Activated naive CD4-positive, alpha-beta T cell treated with anti-CD3 and anti-CD28 coated beads, Interleukin-2, amount 50 U/mL, for 24 hours (primary cell): ENCODE measurements around the gene NTSR1.

Experiments used
- H3K27ac Mint-ChIP-seq: one replicate; pipeline ENCODE4 v1.8.0; 2021; ENCODE audit warnings: mild to moderate bottlenecking, mixed read lengths
- H3K27me3 Mint-ChIP-seq: one replicate; pipeline ENCODE4 v1.8.0; 2021; ENCODE audit warnings: mixed read lengths
- H3K36me3 Mint-ChIP-seq: one replicate; pipeline ENCODE4 v1.8.0; 2021; ENCODE audit warnings: mixed read lengths
- H3K4me1 Mint-ChIP-seq: one replicate; pipeline ENCODE4 v1.8.0; 2021; ENCODE audit warnings: mixed read lengths
- H3K4me3 Mint-ChIP-seq: one replicate; pipeline ENCODE4 v1.8.0; 2021; ENCODE audit warnings: mild to moderate bottlenecking, mixed read lengths
- H3K9me3 Mint-ChIP-seq: one replicate; pipeline ENCODE4 v1.8.0; 2021; ENCODE audit warnings: mixed read lengths

NTSR1 gene

GRCh38 chr20:62754122-62754990 is 45.7 kb downstream of the NTSR1 start:
- H3K4me3 Mint-ChIP-seq, result no peak overlapping the region
- H3K9me3 Mint-ChIP-seq, result no peaks in the 10 kb centered on the region
- peaks cover 2% of the 10 kb centered on the region for H3K27me3 Mint-ChIP-seq
- H3K36me3 Mint-ChIP-seq, result no peaks in the 10 kb centered on the region
- no peaks in the 10 kb centered on the region for H3K4me1 Mint-ChIP-seq
- H3K27ac Mint-ChIP-seq, result no peak overlapping the region

GRCh38 chr20:62754991-62755356 is 46.3 kb downstream of the NTSR1 start:
- no peak overlapping the region for H3K4me3 Mint-ChIP-seq
- H3K4me1 Mint-ChIP-seq, result no peaks in the 10 kb centered on the region
- H3K27ac Mint-ChIP-seq, result no peak overlapping the region
- no peaks in the 10 kb centered on the region for H3K36me3 Mint-ChIP-seq
- peaks cover 2% of the 10 kb centered on the region for H3K27me3 Mint-ChIP-seq
- H3K9me3 Mint-ChIP-seq, result no peaks in the 10 kb centered on the region

GRCh38 chr20:62755817-62756724 is 47.4 kb downstream of the NTSR1 start:
- no peak overlapping the region for H3K27ac Mint-ChIP-seq
- H3K4me3 Mint-ChIP-seq, result no peak overlapping the region
- no peaks in the 10 kb centered on the region for H3K4me1 Mint-ChIP-seq
- H3K36me3 Mint-ChIP-seq, result no peaks in the 10 kb centered on the region
- H3K9me3 Mint-ChIP-seq, result no peaks in the 10 kb centered on the region
- H3K27me3 Mint-ChIP-seq, result peaks cover 2% of the 10 kb centered on the region

- Mint-ChIP-seq H3K4me3 (no peak overlapping the region), H3K9me3 (no peaks in the 10 kb centered on the region), H3K27ac (no peak overlapping the region), H3K4me1 (no peaks in the 10 kb centered on the region), H3K36me3 (no peaks in the 10 kb centered on the region), H3K27me3 (peaks cover 2% of the 10 kb centered on the region)
Measured at GRCh38 chr20:62758226-62758912, 49.7 kb downstream of the NTSR1 start.

GRCh38 chr20:62759981-62760431 is 51.4 kb downstream of the NTSR1 start:
- Mint-ChIP-seq H3K4me1 (no peaks in the 10 kb centered on the region), H3K4me3 (no peak overlapping the region), H3K27ac (no peak overlapping the region), H3K36me3 (no peaks in the 10 kb centered on the region), H3K27me3 (peaks cover 2% of the 10 kb centered on the region), H3K9me3 (no peaks in the 10 kb centered on the region)

- H3K9me3 Mint-ChIP-seq, result no peaks in the 10 kb centered on the region
- no peak overlapping the region for H3K27ac Mint-ChIP-seq
- H3K36me3 Mint-ChIP-seq, result no peaks in the 10 kb centered on the region
- H3K27me3 Mint-ChIP-seq, result peaks cover 2% of the 10 kb centered on the region
- no peak overlapping the region for H3K4me3 Mint-ChIP-seq
- H3K4me1 Mint-ChIP-seq, result no peaks in the 10 kb centered on the region
Measured at GRCh38 chr20:62760471-62760855, 51.8 kb downstream of the NTSR1 start.

GRCh38 chr20:62760856-62761758 is 52.5 kb downstream of the NTSR1 start:
- no peaks in the 10 kb centered on the region for H3K9me3 Mint-ChIP-seq
- no peak overlapping the region for H3K4me3 Mint-ChIP-seq
- no peak overlapping the region for H3K27ac Mint-ChIP-seq
- H3K36me3 Mint-ChIP-seq, result no peaks in the 10 kb centered on the region
- H3K27me3 Mint-ChIP-seq, result no peaks in the 10 kb centered on the region
- no peaks in the 10 kb centered on the region for H3K4me1 Mint-ChIP-seq

GRCh38 chr20:62761759-62762131 is 53.1 kb downstream of the NTSR1 start:
- no peaks in the 10 kb centered on the region for H3K4me1 Mint-ChIP-seq
- H3K9me3 Mint-ChIP-seq, result no peaks in the 10 kb centered on the region
- H3K4me3 Mint-ChIP-seq, result no peak overlapping the region
- no peaks in the 10 kb centered on the region for H3K36me3 Mint-ChIP-seq
- H3K27me3 Mint-ChIP-seq, result no peaks in the 10 kb centered on the region
- no peak overlapping the region for H3K27ac Mint-ChIP-seq

- Mint-ChIP-seq H3K27me3 (no peaks in the 10 kb centered on the region), H3K36me3 (no peaks in the 10 kb centered on the region), H3K27ac (no peak overlapping the region), H3K4me1 (peaks cover 4% of the 10 kb centered on the region), H3K4me3 (no peak overlapping the region), H3K9me3 (no peaks in the 10 kb centered on the region)
Measured at GRCh38 chr20:62762376-62762775, 53.7 kb downstream of the NTSR1 start.

GRCh38 chr20:62762801-62763368 is 54.2 kb downstream of the NTSR1 start:
- no peaks in the 10 kb centered on the region for H3K36me3 Mint-ChIP-seq
- H3K4me1 Mint-ChIP-seq, result peaks cover 6% of the 10 kb centered on the region
- no peak overlapping the region for H3K4me3 Mint-ChIP-seq
- H3K27me3 Mint-ChIP-seq, result no peaks in the 10 kb centered on the region
- no peaks in the 10 kb centered on the region for H3K9me3 Mint-ChIP-seq
- H3K27ac Mint-ChIP-seq, result no peak overlapping the region

- Mint-ChIP-seq H3K4me3 (no peak overlapping the region), H3K27me3 (no peaks in the 10 kb centered on the region), H3K36me3 (no peaks in the 10 kb centered on the region), H3K4me1 (peaks cover 11% of the 10 kb centered on the region), H3K9me3 (no peaks in the 10 kb centered on the region), H3K27ac (no peak overlapping the region)
Measured at GRCh38 chr20:62763404-62763803, 54.8 kb downstream of the NTSR1 start.

- no peak overlapping the region for H3K27ac Mint-ChIP-seq
- H3K4me3 Mint-ChIP-seq, result no peak overlapping the region
- H3K36me3 Mint-ChIP-seq, result no peaks in the 10 kb centered on the region
- H3K9me3 Mint-ChIP-seq, result no peaks in the 10 kb centered on the region
- H3K4me1 Mint-ChIP-seq, result peaks cover 19% of the 10 kb centered on the region
- no peaks in the 10 kb centered on the region for H3K27me3 Mint-ChIP-seq
Measured at GRCh38 chr20:62764156-62764935, 55.7 kb downstream of the NTSR1 start.

GRCh38 chr20:62765021-62765420 is 56.4 kb downstream of the NTSR1 start:
- Mint-ChIP-seq H3K27me3 (no peaks in the 10 kb centered on the region), H3K27ac (no peak overlapping the region), H3K9me3 (no peaks in the 10 kb centered on the region), H3K4me3 (no peak overlapping the region), H3K4me1 (peaks cover 21% of the 10 kb centered on the region), H3K36me3 (no peaks in the 10 kb centered on the region)
